Adrenal gland (tissue), 12 donors: ENCODE measurements around the gene FAM114A1. TPM values are rescaled to one million over a fixed set of nuclear protein-coding genes. Genes with fewer than 3 reads are reported as not detected.
"Not testable (repeated sequence)": the region's sequence is repeated elsewhere in the genome, so short reads cannot be mapped to it uniquely, and the experiment has no call there.

Experiments
- DNase-seq, 7 donors: peaks; one replicate each; pipeline ENCODE4 v3.0.0-alpha.2; 2019 to 2020
- H3K27ac ChIP-seq, 5 donors: fragments of 200-600 bp; sonication (generic) in 4 of 5; 1 replicate in 3 of 5; 2 replicates in 2 of 5; pipeline versions ENCODE4 v1.5.1 to v1.8.0; 2016 to 2020; ENCODE audit warnings: mild to moderate bottlenecking in 1 of 5
- H3K27me3 ChIP-seq: fragments of 200-600 bp; 2 replicates; pipeline ENCODE4 v1.8.0; 2021
- H3K36me3 ChIP-seq, 2 donors: fragments of 200-600 bp; replicated peaks in 1 of 2; 1 replicate in 1 of 2; 2 replicates in 1 of 2; pipeline versions ENCODE4 v1.5.1 to v1.8.0; 2018 to 2022
- H3K4me1 ChIP-seq, 2 donors: fragments of 200-600 bp; replicated peaks in 1 of 2; 1 replicate in 1 of 2; 2 replicates in 1 of 2; pipeline versions ENCODE4 v1.5.1 to v1.8.0; 2018 to 2021
- H3K4me3 ChIP-seq, 4 donors: fragments of 200-600 bp; sonication (generic) in 3 of 4; one replicate each; pipeline ENCODE4 v1.5.1; 2016 to 2018
- H3K9me3 ChIP-seq, 3 donors: fragments of 200-600 bp; sonication (generic) in 1 of 3; replicated peaks in 1 of 3; 1 replicate in 2 of 3; 2 replicates in 1 of 3; pipeline versions ENCODE4 v1.5.1 to v1.8.0; 2016 to 2021
- POLR2A ChIP-seq, 2 donors: fragments of 450-650 bp; IDR thresholded peaks; one replicate each; pipeline ENCODE4 v1.6.1; 2017; ENCODE audit warnings: antibody characterized with exemption in 2 of 2, mild to moderate bottlenecking in 2 of 2, moderate library complexity in 1 of 2
- WGBS, 4 donors: extraction: QIAGEN DNeasy Blood & Tissue Kit in 2 of 4; methylation state at CpG; one replicate each; pipeline versions ENCODE4 v1.1.5 to v1.1.7; 2013 to 2017; 5-methylcytosine and 5-hydroxymethylcytosine counted together
- intact Hi-C, 2 donors: fragments of 100-400 bp; cut with DNase I; formaldehyde crosslinking; loops; one replicate each; pipeline versions ENCODE4 v1.14.1 to v1.15.0; 2022 to 2023
- polyA plus RNA-seq, 3 donors: library from polyadenylated mRNA; stranded (reverse); fragments of 200-250 nt in 2 of 3; fragments of 350-450 nt in 1 of 3; fragmentation: Illumina TruSeq in 1 of 3; extraction: RNeasy Lipid Tissue Mini Kit (QIAGEN cat#74804) in 1 of 3; gene quantifications; one replicate each; pipeline ENCODE4 v1.2.3, GENCODE V29; 2013 to 2014
- total RNA-seq, 9 donors: library from RNA; depleted of rRNA in 4 of 9; stranded (reverse); fragments of >200 nt in 4 of 9; fragments of 120-200 nt in 1 of 9; fragmentation: NEBNext Ultra II Directional in 1 of 9; extraction: Animal tissue kit (Norgen Biotek cat#: 25700) in 1 of 9; gene quantifications; one replicate each; pipeline versions ENCODE4 v1.1.0 to v1.2.4, GENCODE V29; 2013 to 2023
- TF ChIP-seq, protein P1 (sequence below), 6 experiments: fragments of 450-650 bp in 4 of 6; fragments of 200-600 bp in 2 of 6; sonication (generic) in 1 of 6; IDR thresholded peaks; 1 replicate in 5 of 6; 2 replicates in 1 of 6; pipeline versions ENCODE4 v1.5.1 to v1.8.0; 2016 to 2021; ENCODE audit warnings: antibody characterized with exemption in 6 of 6, mild to moderate bottlenecking in 2 of 6, moderate library complexity in 1 of 6
- donor health status: healthy with polysubstance abuse.
- donor health status: Bipolar disorder and iron deficiency.
- donor health status: DM: yes; HTN: yes; CAD: no.
- donor health status: DM: no; HTN: no; CAD: no.
- donor health status: DM: no; HTN: no; CAD: no.
- donor health status: DM: yes; HTN: yes; CAD: no.

FAM114A1 gene
- total and polyA plus RNA-seq, 12 donors: 29.3 to 335 (median 174) TPM

DNA sequence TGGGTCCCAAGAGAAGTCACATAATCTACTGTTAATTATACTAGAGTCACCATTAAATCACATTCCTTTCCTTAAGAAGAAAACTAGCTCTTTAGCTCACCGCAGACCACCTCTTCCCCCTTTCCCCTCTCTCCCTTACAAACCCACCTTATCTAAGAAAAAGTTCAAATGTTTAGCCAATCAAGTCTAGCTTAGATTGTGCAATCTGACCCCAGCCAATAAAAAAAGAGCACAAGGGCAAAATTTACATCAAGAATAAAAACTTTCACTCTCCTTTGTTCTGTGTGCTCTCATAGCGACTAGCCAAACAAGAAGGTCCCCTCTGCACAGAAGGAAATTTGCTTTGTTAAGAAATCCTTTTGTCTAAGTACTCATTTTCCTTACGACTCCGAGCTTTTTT is 88.4 kb downstream of the FAM114A1 start:
- Histone ChIP-seq H3K4me3 (no peak overlapping the region), H3K36me3 (no peaks in the 10 kb centered on the region), H3K27me3 (no peaks in the 10 kb centered on the region), H3K27ac (no peak overlapping the region), H3K9me3 (no peaks in the 10 kb centered on the region), H3K4me1 (no peaks in the 10 kb centered on the region)
- TF ChIP-seq, protein P1, sequence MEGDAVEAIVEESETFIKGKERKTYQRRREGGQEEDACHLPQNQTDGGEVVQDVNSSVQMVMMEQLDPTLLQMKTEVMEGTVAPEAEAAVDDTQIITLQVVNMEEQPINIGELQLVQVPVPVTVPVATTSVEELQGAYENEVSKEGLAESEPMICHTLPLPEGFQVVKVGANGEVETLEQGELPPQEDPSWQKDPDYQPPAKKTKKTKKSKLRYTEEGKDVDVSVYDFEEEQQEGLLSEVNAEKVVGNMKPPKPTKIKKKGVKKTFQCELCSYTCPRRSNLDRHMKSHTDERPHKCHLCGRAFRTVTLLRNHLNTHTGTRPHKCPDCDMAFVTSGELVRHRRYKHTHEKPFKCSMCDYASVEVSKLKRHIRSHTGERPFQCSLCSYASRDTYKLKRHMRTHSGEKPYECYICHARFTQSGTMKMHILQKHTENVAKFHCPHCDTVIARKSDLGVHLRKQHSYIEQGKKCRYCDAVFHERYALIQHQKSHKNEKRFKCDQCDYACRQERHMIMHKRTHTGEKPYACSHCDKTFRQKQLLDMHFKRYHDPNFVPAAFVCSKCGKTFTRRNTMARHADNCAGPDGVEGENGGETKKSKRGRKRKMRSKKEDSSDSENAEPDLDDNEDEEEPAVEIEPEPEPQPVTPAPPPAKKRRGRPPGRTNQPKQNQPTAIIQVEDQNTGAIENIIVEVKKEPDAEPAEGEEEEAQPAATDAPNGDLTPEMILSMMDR (IDR thresholded peaks at IDR 0.05): no peak
- no peak for TF ChIP-seq POLR2A (IDR thresholded peaks at IDR 0.05)
- WGBS, 4 donors: 94 to 99% (median 96%) methylated on average over 4 of the region's 4 CpGs
- DNase-seq: no peak
- intact Hi-C loops: no loop called here

DNA sequence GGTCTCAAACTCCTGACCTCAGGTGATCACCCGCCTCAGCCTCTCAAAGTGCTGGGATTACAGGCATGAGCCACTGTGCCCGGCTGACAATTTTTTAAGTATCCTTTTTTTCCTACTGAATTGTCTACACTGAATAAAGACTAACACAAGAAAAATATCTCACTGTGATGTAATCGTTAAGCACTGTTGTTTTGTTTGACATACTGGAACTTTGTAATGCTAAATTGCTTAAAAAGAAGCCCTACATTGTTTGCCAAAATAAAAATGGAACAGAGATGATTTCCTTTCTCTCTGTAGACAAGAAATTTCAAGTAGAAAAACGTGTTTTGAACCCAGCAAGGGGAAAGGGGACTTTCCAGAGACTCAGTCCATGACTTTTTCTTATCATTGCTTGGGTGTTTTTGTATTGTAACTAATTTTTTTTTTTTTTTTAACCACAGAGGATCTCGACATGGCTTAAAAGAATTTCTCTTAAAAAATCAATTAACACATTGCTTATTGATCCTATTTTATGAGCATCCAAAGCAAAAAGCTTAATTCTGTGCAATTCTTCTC is 89.7 kb downstream of the FAM114A1 start:
- Histone ChIP-seq H3K27me3 (no peaks in the 10 kb centered on the region), H3K9me3 (no peaks in the 10 kb centered on the region), H3K36me3 (no peaks in the 10 kb centered on the region), H3K4me1 (no peaks in the 10 kb centered on the region), H3K27ac (peak overlapping the region in 1 of 5 donors; percentile 3), H3K4me3 (no peak overlapping the region)
- DNase-seq: no peak
- intact Hi-C loops: no loop called here
- TF ChIP-seq, protein P1 (IDR thresholded peaks at IDR 0.05): no peak
- no peak for TF ChIP-seq POLR2A (IDR thresholded peaks at IDR 0.05)
- WGBS, 4 donors: 46 to 56% (median 53%) methylated on average over 5 of the region's 5 CpGs

DNA sequence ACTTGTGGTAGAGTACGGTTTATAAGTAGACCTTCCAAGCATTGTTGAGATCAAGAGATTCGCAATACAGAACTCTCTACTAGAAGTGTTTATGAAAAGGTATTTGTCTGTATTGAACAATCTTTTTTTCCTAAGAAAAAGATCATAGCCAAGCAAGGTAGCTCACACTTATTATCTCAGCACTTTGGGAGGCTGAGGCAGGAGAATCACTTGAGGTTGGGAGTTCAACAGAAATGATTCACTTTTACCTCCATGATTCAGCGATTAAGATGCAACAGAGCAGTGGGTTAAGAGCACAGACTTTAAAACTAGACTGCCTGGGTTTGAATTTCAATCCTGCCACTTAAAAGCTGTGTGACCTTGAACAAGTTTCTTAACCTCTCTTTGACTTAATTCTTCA is 90.3 kb downstream of the FAM114A1 start:
- H3K27me3 ChIP-seq: no peaks in the 10 kb centered on the region
- no peaks in the 10 kb centered on the region for H3K9me3 ChIP-seq
- H3K27ac ChIP-seq: no peak overlapping the region
- intact Hi-C loops: no loop called here
- TF ChIP-seq, protein P1 (IDR thresholded peaks at IDR 0.05): no peak
- no peak for TF ChIP-seq POLR2A (IDR thresholded peaks at IDR 0.05)
- H3K4me1 ChIP-seq: no peaks in the 10 kb centered on the region
- H3K4me3 ChIP-seq: no peak overlapping the region
- no peaks in the 10 kb centered on the region for H3K36me3 ChIP-seq
- 91 to 99% (median 95%) methylated on average over 3 of the region's 3 CpGs for WGBS, 4 donors
- DNase-seq: no peak

DNA sequence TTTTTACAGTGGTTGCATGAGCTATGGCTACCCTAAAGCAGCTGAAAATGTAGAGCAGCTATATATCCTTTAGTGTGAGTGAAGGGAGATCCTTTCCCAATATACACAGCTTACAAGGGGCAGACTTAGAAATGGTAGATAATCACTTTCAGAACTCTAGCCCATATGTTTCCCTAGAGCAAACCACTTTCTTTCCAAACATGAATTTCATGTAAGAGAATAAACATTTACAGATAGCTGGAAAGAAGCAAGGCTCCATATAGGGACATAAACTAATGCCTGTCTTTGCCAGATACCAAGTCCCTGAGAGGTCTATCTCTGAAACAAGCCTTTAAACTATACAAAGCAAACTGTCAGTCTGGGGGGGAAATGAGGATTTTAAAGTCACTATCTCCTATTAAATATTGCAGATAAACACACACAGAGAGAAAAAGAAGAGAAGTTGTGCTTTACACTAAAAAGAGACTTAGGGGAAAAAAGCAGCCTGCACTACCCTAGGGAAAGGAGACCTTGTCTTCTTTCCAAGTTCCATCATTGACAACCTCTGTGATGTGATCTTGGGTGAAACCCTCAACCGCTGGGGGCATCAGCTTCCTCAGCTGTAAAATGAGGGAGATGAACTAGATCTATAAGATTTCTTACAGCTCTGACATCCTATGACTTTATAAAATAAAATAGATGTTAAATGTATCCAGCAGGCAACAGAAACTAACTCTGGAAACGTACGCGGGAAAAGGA is 91.0 kb downstream of the FAM114A1 start:
- TF ChIP-seq POLR2A (IDR thresholded peaks at IDR 0.05): no peak
- TF ChIP-seq, protein P1 (IDR thresholded peaks at IDR 0.05): no peak
- Histone ChIP-seq H3K27ac (no peak overlapping the region), H3K9me3 (no peaks in the 10 kb centered on the region), H3K36me3 (no peaks in the 10 kb centered on the region), H3K4me3 (no peak overlapping the region), H3K27me3 (no peaks in the 10 kb centered on the region), H3K4me1 (no peaks in the 10 kb centered on the region)
- WGBS, 4 donors: 82 to 96% (median 93%) methylated on average over 4 of the region's 4 CpGs
- intact Hi-C loops: no loop called here
- DNase-seq: no peak

DNA sequence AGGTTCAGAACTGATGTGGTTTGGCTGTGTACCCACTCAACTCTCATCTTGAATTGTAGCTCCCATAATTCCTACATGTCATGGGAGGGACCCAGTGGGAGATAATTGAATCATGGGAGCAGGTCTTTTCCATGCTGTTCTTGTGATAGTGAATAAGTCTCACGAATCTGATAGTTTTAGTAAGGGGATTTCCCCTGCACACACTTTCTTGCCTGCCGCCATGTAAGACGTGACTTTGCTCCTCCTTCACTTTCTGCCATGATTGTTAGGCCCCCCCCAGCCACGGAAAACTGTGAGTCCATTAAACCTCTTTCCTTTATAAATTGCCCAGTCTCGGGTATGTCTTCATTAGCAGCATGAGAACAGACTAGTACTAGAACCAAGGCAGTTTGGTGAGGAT is 91.6 kb downstream of the FAM114A1 start:
- H3K36me3 ChIP-seq, DNase-seq, H3K9me3 ChIP-seq, intact Hi-C loops, H3K27me3 ChIP-seq, H3K4me3 ChIP-seq, H3K27ac ChIP-seq, H3K4me1 ChIP-seq: not testable (repeated sequence)
- WGBS, 4 donors: 88 to 95% (median 89%) methylated on average over 5 of the region's 5 CpGs
